Liver (tissue), 9 donors: ENCODE measurements around the gene BPI. TPM values are rescaled to one million over a fixed set of nuclear protein-coding genes. Genes with fewer than 3 reads are reported as not detected.
A peak's percentile ranks its signal among the peaks of the same experiment; 100 is the strongest.

Experiments
- DNase-seq: peaks from one replicate; pipeline ENCODE4 v3.0.0-alpha.2; 2017; ENCODE audit warnings: low spot score
- H3K27ac ChIP-seq, 2 donors: one replicate each; pipeline ENCODE4 v1.7.0; 2013; ENCODE audit warnings: inconsistent platforms in 2 of 2, low read length in 2 of 2, control low read depth in 1 of 2, low read depth in 1 of 2, mild to moderate bottlenecking in 1 of 2
- H3K27me3 ChIP-seq, 4 donors: one replicate each; pipeline versions ENCODE4 v1.6.1 to v1.7.0; 2013; ENCODE audit warnings: low read length in 3 of 4, inconsistent platforms in 1 of 4, mild to moderate bottlenecking in 1 of 4, moderate library complexity in 1 of 4; ENCODE audit not compliant: control insufficient read depth in 4 of 4, insufficient read depth in 4 of 4
- H3K36me3 ChIP-seq, 4 donors: one replicate each; pipeline versions ENCODE4 v1.6.1 to v1.7.0; 2013; ENCODE audit warnings: low read length in 3 of 4, mild to moderate bottlenecking in 3 of 4, low read depth in 1 of 4, moderate library complexity in 1 of 4; ENCODE audit not compliant: control insufficient read depth in 4 of 4, insufficient read depth in 3 of 4
- H3K4me1 ChIP-seq, 4 donors: one replicate each; pipeline versions ENCODE4 v1.6.1 to v1.7.0; 2013; ENCODE audit warnings: low read length in 3 of 4, mild to moderate bottlenecking in 3 of 4, moderate library complexity in 1 of 4; ENCODE audit not compliant: control insufficient read depth in 4 of 4, insufficient read depth in 4 of 4
- H3K4me3 ChIP-seq, 3 donors: one replicate each; pipeline versions ENCODE4 v1.6.1 to v1.7.0; 2013; ENCODE audit warnings: low read length in 3 of 3, control low read depth in 1 of 3, low read depth in 1 of 3, mild to moderate bottlenecking in 1 of 3
- H3K9ac ChIP-seq, 2 donors: one replicate each; pipeline ENCODE4 v1.7.0; 2013; ENCODE audit warnings: low read length in 2 of 2, mild to moderate bottlenecking in 2 of 2, moderate library complexity in 2 of 2, control low read depth in 1 of 2, low read depth in 1 of 2
- H3K9me3 ChIP-seq, 4 donors: one replicate each; pipeline versions ENCODE4 v1.6.1 to v1.7.0; 2013; ENCODE audit warnings: low read length in 3 of 4; ENCODE audit not compliant: control insufficient read depth in 4 of 4
- EGR1 ChIP-seq, 2 donors: IDR thresholded peaks; 2 replicates each; pipeline ENCODE4 v1.6.1; 2016 to 2018; ENCODE audit warnings: antibody characterized with exemption in 2 of 2, low read depth in 2 of 2
- FOXA1 ChIP-seq: IDR thresholded peaks from 2 replicates; pipeline ENCODE4 v1.6.1; 2016; ENCODE audit warnings: antibody characterized with exemption
- FOXA2 ChIP-seq: IDR thresholded peaks from 2 replicates; pipeline ENCODE4 v1.6.1; 2016; ENCODE audit warnings: antibody characterized with exemption
- GABPA ChIP-seq, 2 donors: IDR thresholded peaks in 1 of 2; conservative IDR thresholded peaks in 1 of 2; 2 replicates each; pipeline ENCODE4 v1.6.1; 2016; ENCODE audit warnings: antibody characterized with exemption in 2 of 2, mild to moderate bottlenecking in 1 of 2, moderate library complexity in 1 of 2
- HNF4A ChIP-seq, 2 donors: conservative IDR thresholded peaks; 2 replicates each; pipeline ENCODE4 v1.6.1; 2016; ENCODE audit warnings: antibody characterized with exemption in 2 of 2, mild to moderate bottlenecking in 2 of 2
- HNF4G ChIP-seq: IDR thresholded peaks from 2 replicates; pipeline ENCODE4 v1.6.1; 2016; ENCODE audit warnings: antibody characterized with exemption
- JUND ChIP-seq, 2 donors: IDR thresholded peaks; 2 replicates each; pipeline ENCODE4 v1.6.1; 2016; ENCODE audit warnings: antibody characterized with exemption in 2 of 2
- NR2F2 ChIP-seq: IDR thresholded peaks from 2 replicates; pipeline ENCODE4 v1.6.1; 2016; ENCODE audit warnings: antibody characterized with exemption
- RAD21 ChIP-seq, 2 donors: IDR thresholded peaks; 2 replicates each; pipeline ENCODE4 v1.6.1; 2016; ENCODE audit warnings: antibody characterized with exemption in 2 of 2, mild to moderate bottlenecking in 2 of 2
- RXRA ChIP-seq, 2 donors: IDR thresholded peaks; 2 replicates each; pipeline ENCODE4 v1.6.1; 2017 to 2018; ENCODE audit warnings: antibody characterized with exemption in 2 of 2, mild to moderate bottlenecking in 1 of 2
- SP1 ChIP-seq: IDR thresholded peaks from 2 replicates; pipeline ENCODE4 v1.6.1; 2018; ENCODE audit warnings: antibody characterized with exemption, mild to moderate bottlenecking
- TAF1 ChIP-seq: conservative IDR thresholded peaks from 2 replicates; pipeline ENCODE4 v1.6.1; 2016; ENCODE audit warnings: antibody characterized with exemption, mild to moderate bottlenecking
- YY1 ChIP-seq: IDR thresholded peaks from 2 replicates; pipeline ENCODE4 v1.6.1; 2016; ENCODE audit warnings: antibody characterized with exemption, mild to moderate bottlenecking
- WGBS: extraction: QIAGEN DNeasy Blood & Tissue Kit; methylation state at CpG from one replicate; pipeline ENCODE4 v1.1.7; 2013; 5-methylcytosine and 5-hydroxymethylcytosine counted together
- polyA plus RNA-seq, 2 donors: library from polyadenylated mRNA; stranded (reverse) in 1 of 2; unstranded in 1 of 2; fragments of 200-250 nt in 1 of 2; fragments of >200 nt in 1 of 2; fragmentation: Nextera tagmentation in 1 of 2; extraction: Ambion mirVana in 1 of 2; gene quantifications; one replicate each; pipeline versions ENCODE4 v1.2.1 to v1.2.3, GENCODE V29; 2013 to 2015
- total RNA-seq, 2 donors: library from RNA; depleted of rRNA; stranded (reverse); fragments of >200 nt; gene quantifications; one replicate each; pipeline ENCODE4 v1.2.3, GENCODE V29; 2014
- TF ChIP-seq, protein P1 (sequence below): IDR thresholded peaks from 2 replicates; pipeline ENCODE4 v1.6.1; 2016; ENCODE audit warnings: antibody characterized with exemption, mild to moderate bottlenecking
- TF ChIP-seq, protein P2 (sequence below): fragments of 150-350 bp; IDR thresholded peaks from 2 replicates; pipeline ENCODE4 v1.5.1; 2017; ENCODE audit warnings: improper control_type of control experiment, low read depth, low read length; ENCODE audit not compliant: missing input control
- TF ChIP-seq, protein P3 (sequence below): IDR thresholded peaks from 2 replicates; pipeline ENCODE4 v1.6.1; 2016; ENCODE audit warnings: antibody characterized with exemption
- TF ChIP-seq, protein P4 (sequence below): IDR thresholded peaks from 2 replicates; pipeline ENCODE4 v1.6.1; 2016; ENCODE audit warnings: antibody characterized with exemption
- TF ChIP-seq, protein P5 (sequence below): IDR thresholded peaks from 2 replicates; pipeline ENCODE4 v1.6.1; 2016; ENCODE audit warnings: antibody characterized with exemption
- donor health status: healthy.
- donor health status: healthy.
- donor health status: healthy.
- donor health status: healthy.
- donor health status: healthy.

The BPI gene
- total and polyA plus RNA-seq, 4 donors = 0.08 to 10.3 (median 0.37) TPM; not detected in 1

DNA sequence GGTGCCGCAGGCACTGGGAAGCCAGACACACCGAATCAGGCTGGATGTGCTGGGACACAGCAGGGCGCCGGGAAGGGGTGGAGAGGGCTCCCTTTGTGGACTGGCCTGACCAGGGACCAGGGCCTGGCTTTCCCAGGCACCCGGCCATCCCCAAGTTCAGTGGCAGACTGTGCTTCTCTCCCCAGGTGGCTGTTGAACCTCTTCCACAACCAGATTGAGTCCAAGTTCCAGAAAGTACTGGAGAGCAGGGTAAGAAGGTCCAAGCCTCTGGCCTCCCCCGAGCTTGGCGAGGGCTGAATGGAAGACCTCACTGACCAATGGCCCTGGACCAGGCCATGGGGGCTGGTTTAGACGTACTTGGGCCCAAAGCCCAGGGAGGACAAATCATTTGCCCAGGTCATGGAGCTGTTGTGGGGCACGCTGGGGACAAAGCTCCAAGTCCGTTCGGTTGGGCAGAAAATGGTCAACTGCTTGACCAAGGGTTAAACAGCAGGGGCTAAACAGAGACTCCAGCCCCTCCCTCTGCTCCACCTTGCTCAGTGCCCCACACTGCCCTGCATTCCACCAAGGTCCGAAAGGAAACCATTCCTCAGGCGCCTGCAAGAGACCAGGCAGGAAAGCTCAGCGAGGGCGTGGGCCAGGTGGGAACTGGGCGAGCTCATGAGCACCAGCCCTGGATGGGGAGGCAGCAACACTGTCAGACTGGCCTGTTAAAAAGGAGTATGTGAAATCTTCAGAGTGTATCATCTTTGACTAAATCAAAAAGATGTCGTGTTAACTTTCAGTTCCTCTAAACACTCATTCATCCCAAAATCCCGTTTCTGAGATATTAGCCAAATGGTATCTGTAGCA, 51.4 kb downstream of the BPI start:
- Histone ChIP-seq H3K9ac (no peak overlapping the region), H3K36me3 (peaks cover 6 to 46% (median 28%) of the 10 kb centered on the region in 4 donors), H3K27me3 (no peaks in the 10 kb centered on the region), H3K9me3 (no peaks in the 10 kb centered on the region), H3K4me1 (peaks cover 4 to 64% (median 45%) of the 10 kb centered on the region in 4 donors), H3K4me3 (no peak overlapping the region), H3K27ac (peak overlapping the region; percentile 72 to 83)
- TF ChIP-seq RXRA (IDR thresholded peaks at IDR 0.05) (peak; percentile 98), YY1 (peak; percentile 86), JUND (IDR thresholded peaks at IDR 0.05) (peak; percentile 79 to 81), RAD21 (IDR thresholded peaks at IDR 0.05) (peak; percentile 6 to 53), GABPA (IDR thresholded peaks at IDR 0.05 in 1 of 2, conservative IDR thresholded peaks at IDR 0.05 in 1 of 2) (no peak), EGR1 (IDR thresholded peaks at IDR 0.05; ENCODE audit: low read depth in 2 of 2) (peak in 1 of 2 donors; percentile 71), NR2F2 (peak; percentile 88), FOXA2 (peak; percentile 61), FOXA1 (no peak), HNF4G (peak; percentile 96), HNF4A (conservative IDR thresholded peaks at IDR 0.05) (peak; percentile 98), SP1 (peak; percentile 97), TAF1 (peak; percentile 69)
- TF ChIP-seq, protein P1, sequence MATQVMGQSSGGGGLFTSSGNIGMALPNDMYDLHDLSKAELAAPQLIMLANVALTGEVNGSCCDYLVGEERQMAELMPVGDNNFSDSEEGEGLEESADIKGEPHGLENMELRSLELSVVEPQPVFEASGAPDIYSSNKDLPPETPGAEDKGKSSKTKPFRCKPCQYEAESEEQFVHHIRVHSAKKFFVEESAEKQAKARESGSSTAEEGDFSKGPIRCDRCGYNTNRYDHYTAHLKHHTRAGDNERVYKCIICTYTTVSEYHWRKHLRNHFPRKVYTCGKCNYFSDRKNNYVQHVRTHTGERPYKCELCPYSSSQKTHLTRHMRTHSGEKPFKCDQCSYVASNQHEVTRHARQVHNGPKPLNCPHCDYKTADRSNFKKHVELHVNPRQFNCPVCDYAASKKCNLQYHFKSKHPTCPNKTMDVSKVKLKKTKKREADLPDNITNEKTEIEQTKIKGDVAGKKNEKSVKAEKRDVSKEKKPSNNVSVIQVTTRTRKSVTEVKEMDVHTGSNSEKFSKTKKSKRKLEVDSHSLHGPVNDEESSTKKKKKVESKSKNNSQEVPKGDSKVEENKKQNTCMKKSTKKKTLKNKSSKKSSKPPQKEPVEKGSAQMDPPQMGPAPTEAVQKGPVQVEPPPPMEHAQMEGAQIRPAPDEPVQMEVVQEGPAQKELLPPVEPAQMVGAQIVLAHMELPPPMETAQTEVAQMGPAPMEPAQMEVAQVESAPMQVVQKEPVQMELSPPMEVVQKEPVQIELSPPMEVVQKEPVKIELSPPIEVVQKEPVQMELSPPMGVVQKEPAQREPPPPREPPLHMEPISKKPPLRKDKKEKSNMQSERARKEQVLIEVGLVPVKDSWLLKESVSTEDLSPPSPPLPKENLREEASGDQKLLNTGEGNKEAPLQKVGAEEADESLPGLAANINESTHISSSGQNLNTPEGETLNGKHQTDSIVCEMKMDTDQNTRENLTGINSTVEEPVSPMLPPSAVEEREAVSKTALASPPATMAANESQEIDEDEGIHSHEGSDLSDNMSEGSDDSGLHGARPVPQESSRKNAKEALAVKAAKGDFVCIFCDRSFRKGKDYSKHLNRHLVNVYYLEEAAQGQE = peak; percentile 89
- TF ChIP-seq, protein P2, sequence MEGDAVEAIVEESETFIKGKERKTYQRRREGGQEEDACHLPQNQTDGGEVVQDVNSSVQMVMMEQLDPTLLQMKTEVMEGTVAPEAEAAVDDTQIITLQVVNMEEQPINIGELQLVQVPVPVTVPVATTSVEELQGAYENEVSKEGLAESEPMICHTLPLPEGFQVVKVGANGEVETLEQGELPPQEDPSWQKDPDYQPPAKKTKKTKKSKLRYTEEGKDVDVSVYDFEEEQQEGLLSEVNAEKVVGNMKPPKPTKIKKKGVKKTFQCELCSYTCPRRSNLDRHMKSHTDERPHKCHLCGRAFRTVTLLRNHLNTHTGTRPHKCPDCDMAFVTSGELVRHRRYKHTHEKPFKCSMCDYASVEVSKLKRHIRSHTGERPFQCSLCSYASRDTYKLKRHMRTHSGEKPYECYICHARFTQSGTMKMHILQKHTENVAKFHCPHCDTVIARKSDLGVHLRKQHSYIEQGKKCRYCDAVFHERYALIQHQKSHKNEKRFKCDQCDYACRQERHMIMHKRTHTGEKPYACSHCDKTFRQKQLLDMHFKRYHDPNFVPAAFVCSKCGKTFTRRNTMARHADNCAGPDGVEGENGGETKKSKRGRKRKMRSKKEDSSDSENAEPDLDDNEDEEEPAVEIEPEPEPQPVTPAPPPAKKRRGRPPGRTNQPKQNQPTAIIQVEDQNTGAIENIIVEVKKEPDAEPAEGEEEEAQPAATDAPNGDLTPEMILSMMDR = no peak
- TF ChIP-seq, protein P3, sequence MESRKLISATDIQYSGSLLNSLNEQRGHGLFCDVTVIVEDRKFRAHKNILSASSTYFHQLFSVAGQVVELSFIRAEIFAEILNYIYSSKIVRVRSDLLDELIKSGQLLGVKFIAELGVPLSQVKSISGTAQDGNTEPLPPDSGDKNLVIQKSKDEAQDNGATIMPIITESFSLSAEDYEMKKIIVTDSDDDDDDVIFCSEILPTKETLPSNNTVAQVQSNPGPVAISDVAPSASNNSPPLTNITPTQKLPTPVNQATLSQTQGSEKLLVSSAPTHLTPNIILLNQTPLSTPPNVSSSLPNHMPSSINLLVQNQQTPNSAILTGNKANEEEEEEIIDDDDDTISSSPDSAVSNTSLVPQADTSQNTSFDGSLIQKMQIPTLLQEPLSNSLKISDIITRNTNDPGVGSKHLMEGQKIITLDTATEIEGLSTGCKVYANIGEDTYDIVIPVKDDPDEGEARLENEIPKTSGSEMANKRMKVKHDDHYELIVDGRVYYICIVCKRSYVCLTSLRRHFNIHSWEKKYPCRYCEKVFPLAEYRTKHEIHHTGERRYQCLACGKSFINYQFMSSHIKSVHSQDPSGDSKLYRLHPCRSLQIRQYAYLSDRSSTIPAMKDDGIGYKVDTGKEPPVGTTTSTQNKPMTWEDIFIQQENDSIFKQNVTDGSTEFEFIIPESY = peak; percentile 76
- TF ChIP-seq, protein P4, sequence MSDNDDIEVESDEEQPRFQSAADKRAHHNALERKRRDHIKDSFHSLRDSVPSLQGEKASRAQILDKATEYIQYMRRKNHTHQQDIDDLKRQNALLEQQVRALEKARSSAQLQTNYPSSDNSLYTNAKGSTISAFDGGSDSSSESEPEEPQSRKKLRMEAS = peak; percentile 88
- TF ChIP-seq, protein P5, sequence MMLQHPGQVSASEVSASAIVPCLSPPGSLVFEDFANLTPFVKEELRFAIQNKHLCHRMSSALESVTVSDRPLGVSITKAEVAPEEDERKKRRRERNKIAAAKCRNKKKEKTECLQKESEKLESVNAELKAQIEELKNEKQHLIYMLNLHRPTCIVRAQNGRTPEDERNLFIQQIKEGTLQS = peak; percentile 57
- DNase-seq = no peak
- WGBS = 44% methylated on average over 18 of the region's 18 CpGs
